GM21786 (cell line): Measurements from ENCODE around the gene RWDD4.
"Not testable (repeated sequence)": the region's sequence is repeated elsewhere in the genome, so short reads cannot be mapped to it uniquely, and the experiment has no call there.

Experiments used
- ATAC-seq: cut with Tn5 transposase; IDR thresholded peaks from one replicate; pipeline ENCODE4 v1.9.1; 2021; ENCODE audit not compliant: unreplicated experiment

Gene RWDD4

DNA sequence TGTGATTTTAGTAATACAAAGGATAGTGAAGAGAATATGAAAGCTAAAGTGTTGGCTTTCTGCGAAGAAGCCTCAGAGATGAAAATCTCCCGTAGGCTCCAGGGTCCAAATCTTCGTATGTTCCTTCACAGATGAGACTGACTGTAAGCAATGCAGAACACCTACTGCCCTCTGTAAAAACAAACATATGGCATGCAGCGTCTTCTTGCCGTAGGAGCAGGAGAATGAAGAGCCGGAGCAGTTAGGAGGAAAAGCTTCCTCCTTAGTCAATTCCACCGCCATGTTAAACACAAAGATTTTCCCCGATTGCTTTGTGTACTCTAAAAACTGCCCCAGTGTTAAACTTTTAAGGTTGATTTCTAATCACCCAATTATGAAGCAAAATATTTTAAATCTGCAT is 22.5 kb downstream of the RWDD4 start:
- ATAC-seq, result no peak

DNA sequence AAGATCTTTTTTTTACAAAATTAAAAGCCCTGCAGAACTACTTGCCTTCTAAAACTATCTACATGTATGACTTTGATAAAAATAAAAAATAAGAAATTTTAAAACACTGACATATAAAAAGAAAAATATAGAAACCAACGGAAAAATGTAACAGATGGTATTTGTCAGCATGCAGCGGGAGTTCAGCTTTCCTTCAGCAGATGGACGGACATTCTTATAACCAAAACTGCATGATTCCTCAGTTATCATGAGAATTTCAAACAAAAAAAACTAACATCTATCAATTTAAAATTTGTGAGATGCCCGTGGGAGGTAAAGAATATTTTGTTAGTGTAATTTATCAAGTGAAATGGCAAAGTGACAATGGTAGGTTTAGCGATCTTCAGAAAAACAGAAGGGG is 23.2 kb downstream of the RWDD4 start:
- ATAC-seq, result no peak

DNA sequence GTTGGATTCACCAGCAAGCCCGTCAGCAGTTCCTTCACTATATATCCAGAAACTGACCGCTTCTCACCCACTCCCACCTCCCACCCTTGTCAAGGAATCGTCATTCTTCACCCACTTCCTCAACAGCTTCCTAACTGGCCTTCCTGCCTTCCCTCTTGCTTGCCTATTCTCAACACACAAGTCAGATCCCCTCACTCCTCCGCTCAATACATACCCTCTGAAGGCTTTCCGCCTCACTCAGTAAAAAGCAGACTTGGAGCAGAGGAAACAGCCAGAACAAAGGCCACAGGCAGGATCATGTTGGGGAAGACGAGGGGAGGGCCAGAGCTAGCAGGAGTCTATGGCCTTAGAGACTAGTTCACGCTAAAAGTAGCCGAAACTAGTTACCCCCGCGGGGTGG is 23.7 kb downstream of the RWDD4 start:
- no peak for ATAC-seq

DNA sequence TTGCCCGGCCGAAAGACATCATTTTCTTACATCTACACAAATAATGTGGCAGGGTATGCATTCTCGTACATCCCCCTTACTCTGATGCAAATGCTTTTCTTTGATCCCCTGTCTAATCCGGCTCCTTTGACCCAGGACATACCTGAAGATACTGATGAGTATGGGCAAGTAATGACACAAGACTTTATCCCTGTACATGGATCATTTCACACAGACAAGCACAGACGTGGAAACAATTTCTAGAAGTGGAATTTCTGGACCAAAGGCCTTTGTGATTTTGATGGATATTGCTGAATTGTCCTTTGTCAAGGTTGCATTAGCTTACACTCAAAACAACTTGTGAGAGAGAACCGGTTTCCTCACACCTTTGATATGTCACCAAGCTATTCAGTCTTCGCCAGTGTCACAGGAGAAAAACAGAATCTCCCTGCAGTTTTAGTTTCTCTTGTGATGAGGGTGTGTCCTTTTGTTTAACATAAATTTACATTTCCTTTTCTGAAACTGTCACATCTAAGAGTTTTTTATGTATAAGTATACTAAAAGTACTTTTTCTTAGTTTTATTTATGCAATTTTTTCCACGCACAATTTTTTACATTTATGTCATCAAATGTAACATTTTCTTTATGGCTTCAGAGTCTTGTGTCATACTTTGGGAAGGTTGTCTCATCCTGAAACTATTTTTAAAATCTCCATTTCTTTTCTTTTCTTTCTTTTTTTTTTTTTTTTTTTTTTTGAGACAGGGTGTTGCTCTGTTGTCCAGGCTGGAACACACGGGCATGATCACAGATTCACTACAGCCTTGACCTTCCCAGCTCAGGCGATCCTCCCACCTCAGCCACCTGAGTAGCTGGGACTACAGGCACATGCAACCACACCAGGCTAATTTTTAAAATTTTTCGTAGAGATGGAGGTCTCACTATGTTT is 25.2 kb downstream of the RWDD4 start:
- no peak for ATAC-seq

DNA sequence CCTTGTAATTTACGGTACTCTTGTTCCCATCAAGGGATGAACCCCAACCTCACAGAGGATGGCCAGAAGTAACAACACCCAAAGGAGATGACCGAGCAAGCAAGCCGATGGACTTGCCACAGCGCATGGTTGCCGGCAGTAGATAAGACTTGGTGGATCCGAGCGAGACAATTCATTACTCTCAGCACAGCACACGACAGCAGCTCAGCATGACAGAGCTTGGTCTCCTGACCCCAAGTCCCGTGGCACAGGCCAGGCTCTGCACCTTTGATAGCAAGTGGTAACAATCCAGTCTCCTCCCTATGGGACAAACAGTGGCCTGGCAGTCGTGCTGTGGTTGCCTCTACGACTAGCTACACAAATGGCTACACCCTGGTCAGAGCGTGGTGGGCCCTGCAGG is 26.3 kb downstream of the RWDD4 start:
- no peak for ATAC-seq

DNA sequence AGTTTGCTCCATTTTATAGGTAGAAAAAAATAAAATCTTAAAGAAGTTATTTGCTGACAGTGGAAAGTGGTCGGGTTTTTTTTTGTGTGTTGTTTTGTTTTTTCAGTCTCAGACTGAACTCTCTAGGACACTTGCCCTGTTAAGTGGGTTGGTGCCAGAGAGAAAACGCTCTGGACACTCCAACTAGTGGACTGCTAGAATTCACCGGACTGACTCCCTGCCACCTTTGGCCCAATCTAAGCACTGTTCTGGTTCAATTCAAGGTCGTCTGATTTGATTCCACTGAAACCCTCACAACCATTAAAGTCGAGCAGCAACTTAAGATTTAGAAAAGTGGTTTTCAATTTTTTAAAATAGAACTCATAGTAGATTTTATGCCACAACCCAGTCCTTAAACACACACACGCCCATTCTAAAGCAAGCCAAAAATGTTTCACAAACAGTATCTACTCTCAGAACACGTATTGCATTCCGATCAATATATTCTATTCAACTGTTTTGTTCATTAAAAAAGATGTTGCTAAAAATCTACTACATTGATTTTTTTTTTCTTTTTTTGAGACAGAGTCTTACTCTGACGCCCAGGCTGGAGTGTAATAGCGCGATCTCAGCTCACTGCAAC is 27.3 kb downstream of the RWDD4 start:
- no peak for ATAC-seq

DNA sequence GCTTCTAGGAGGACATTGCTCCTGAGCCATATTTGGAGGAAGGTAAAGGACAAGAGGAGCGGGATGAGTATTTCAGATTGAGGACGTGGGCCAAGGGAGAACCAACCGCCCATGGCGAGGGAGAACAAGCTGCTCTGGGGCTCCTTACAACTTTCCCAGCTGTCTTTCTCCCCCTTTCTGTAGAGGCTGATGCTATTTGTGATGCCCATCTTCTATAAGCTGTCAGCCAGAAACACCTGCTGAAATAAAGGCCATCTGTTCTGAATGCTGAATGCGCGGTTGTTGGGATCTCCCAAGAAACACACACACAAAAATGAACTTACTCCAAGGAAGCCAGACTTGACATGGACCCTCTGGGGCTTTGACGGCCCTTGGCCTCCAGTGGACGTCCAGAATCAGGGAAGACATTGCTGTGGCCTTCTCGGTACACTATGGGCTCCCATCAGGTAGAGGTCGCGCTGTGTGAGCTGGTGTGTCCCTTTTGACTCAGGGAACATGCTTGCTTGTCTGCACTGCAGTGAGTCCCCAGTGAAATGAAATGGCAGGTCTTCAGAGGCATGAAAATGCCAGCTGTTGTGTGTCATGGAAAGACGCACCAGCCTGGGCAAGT is 30.9 kb downstream of the RWDD4 start:
- ATAC-seq, result no peak

DNA sequence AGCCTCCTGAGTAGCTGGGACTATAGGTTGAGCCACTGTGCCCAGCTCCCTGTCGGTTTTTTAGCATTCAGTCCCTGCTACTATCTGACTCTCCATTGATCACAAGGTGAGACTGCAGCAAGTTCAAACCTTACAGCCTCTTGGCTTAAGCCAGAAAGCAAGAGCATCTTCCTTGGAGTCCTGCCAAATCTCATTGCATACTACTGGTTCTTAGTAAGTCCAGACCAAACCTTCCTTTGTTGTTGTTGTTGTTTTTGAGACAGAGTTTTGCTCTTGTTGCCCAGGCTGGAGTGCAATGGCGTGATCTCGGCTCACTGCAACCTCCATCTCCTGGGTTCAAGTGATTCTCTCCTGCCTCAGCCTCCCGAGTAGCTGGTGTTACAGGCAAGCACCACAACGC is 31.7 kb downstream of the RWDD4 start:
- ATAC-seq, result not testable (repeated sequence)

DNA sequence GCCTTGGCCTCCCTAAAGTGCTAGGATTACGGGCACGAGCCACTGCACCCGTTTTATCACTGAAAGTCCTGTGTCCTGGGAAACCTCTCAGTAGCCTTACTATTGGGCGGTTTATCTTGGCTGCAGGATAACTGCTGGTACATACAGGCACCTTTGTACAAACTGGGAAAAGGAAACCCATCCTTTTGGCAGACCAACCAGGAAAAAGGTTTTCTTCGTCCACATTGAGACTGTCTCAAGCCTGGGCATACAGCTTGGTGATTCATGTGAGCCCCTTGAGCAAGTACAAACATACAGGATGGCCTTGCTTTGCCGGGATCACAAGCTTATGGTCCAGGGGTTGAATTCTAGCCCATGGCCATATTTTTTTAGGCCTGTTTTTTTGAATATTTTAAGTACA is 32.8 kb downstream of the RWDD4 start:
- no peak for ATAC-seq

DNA sequence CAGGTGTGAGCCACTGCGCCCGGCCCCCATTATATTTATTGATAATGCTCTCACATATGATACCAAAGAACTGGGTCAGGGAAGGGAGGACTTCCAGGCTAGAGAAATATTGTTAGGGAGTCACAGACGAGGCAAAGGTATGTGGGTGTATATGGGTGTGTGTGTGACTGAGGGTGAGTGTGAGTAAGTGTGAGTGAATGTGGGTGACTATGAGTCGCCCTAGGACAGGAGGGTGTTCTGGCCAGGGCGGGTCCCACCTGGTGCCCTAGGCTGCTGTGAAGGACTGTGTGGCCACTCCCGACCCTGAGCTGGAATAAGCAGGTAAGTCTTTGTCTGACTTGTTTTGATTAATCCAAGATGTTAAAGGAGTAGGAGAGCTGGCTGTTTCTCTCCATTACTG is 34.4 kb downstream of the RWDD4 start:
- ATAC-seq, result no peak

DNA sequence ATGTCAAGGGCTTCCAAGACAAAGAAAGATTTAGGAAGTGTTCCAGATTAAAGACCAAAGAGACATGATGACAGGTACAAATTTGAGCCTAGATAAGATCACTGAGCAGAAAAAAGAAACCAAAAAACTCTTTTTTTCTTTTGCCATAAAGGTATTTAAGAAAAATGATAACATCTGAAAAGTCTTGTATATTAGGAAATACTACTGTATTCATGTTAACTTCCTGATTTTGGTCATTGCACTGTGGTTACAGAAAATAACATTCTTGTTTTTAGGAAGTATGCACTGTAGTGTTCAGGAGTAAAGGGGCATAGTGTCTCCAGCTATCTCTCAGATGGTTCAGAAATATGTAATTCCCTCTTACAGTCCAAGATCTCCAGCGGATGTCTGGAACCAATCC is 37.1 kb downstream of the RWDD4 start:
- no peak for ATAC-seq

DNA sequence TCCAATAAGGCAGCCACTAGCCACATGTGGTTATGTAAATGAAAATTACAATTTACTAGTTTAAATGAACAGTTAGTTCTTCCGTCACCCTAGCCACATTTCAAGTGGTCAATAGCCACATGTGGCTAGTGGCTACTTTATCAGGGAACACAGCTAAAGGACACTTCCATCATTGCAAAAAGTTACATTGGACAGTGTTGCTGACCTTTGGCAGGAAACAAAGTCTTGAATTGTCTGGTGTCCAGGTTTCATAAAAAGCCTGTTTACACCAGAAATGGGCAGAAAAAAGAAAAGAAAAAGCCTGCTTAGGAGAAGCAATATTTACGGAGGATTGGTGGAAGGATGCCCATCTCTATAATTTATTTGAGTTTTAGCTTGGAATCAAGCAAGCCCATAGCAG is 38.6 kb downstream of the RWDD4 start:
- ATAC-seq, result no peak

DNA sequence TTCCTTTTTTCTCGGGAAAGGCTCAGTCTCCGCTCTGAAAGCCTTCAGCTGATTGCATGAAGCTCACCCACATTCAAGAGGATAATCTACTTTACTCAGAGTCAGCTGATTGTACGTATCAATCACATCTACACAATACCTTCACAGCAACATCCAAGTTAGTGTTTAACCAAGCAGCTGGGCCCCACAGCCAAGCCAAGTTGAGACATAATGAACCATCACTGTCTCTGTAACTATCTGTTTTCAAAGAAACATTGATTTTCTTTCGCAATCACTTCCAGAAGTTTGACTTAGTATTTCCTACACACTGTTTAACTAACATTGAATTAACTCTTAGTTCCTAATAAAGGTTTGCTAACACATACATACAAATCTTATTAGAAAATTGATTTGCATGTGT is 40.3 kb downstream of the RWDD4 start:
- no peak for ATAC-seq

DNA sequence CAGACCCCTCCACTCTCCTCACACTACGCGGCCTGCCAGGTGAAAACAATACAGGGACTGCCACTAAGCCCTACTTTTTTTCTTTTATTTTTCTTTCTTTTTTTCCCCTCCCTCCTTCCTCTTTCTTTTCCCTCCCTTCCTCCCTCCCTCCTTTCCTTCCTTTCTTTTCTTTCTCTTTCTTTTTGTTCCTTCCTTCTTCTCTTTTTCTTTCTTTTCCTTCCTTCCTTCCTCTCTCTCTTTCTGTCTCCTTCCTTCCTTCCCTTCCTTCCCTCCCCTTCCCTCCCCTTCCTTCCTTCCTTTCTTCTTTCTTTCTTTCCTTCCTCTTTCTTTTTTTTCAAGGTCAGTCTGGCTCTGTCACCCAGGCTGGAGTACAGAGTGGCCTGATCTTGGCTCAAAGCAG is 41.9 kb downstream of the RWDD4 start:
- no peak for ATAC-seq

DNA sequence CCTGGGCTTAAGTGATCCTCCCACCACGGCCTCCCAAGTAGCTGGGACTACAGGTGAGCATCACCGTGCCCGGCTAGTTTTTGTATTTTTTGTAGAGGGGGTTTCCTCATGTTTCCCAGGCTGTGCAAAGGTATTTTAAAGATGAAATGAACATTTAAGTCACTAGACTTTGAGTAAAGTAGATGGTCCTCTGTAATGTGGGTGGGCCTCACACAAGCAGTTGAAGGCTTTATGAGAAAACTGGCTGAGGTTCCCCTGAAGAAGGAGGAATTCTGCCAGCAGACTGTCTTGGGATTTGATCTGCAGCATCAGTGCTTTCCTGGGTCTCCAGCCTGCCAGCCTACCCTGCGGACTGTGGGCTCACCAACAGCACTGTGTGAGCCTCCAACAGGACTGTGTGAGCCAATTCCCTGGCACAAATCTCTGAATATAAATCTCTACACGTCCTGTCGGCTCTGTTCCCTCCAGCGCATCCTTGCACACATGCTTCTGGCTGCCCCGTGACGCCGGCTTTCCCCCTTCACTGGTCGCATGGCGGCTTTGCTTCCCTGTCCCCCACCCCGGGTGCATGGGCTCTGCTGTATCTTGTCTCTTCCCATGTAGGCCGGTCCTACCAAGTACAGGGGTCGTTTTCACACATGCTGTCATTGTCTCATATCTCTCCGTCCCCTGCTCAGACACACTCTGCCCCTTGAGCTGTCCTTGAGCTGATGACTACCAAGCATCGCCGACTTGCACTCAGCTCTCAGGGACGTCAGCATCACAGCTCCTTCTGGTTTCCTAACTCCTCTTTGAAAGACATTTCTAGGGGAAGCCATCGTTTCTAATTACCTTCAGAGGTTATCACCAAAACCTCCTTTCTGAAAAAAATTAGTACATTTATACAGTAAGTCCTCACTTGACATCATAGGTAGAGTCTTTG is 46.4 kb downstream of the RWDD4 start:
- no peak for ATAC-seq

DNA sequence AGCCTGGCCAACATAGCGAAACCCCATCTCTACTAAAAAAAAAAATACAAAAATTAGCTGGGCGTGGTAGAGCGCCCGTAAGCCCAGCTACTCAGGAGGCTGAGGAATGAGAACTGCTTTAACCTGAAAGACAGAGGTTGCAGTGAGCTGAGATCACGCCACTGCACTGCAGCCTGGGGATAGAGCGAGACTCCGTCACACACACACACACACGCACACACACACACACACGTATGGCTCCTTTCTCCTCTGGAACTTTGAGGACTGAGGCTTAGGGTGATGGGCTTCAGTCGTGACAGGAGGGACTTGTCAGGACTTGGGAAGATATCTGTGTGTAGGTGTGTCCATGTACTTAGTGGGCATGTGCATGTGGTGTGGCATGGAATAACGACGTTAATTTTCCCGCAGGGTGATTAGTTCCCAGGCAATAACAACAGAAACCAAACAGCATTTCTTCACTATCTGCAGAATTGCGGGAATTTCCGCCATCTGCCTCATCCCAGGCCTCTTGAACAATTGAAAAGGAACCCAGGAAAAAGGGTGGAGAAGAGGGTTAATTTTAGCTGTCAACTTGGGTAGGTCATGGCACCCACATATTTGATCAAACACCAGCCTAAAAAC is 47.7 kb downstream of the RWDD4 start:
- ATAC-seq, result no peak

DNA sequence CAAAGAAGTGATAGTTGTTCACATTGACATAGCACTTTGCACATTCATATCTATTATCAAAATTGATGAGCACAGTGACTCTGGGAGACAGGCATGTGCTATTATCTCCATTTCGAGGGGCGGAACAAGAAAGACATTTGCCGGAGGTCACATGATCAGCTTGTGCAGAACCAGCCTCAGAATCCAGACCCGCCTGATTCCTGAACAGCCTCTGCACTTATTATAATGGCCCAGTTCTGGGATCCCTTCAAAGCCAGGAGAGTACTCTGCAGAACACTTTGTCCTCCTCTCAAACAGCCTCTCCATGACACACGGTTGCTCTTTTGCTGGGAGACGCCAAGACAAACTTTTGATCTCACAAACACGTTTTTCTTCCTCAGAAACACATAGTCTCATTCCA is 48.4 kb downstream of the RWDD4 start:
- no peak for ATAC-seq

DNA sequence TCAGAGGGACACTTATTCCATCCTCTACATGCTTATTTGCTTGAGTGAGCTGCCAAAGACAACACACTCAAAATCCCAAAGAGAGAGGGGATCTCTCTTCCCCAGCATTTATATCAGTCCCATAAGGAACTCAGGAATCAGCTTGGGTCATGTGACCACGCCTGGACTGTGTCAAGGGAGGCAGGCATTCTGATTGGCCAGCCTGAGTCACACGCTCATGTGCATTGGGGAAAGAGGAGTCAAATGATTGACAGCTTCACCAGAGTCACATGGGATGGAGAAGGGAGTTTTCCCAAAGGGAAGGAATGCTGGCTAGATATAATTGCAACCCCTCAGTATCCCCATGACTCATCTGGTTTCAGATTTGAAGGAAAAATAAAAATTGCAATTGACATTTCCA is 49.0 kb downstream of the RWDD4 start:
- ATAC-seq, result no peak

DNA sequence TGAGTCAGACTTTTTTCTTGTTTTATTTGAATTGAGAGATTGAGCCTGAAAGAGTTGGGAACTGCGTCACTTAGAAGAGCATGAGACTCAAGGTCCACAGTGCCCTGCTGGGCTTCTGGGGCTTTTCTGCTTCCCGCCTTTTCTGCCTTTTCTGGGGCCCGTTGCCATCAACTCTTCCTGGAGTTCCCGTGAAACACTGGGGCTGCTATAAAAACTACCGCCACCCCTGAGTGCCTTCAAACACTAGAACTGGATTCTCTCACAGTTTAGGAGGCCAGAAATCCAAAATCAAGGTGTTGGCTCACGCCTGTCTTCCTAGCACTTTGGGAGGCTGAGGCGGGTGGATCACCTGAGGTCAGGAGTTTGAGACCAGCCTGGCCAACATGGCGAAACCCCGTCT is 49.8 kb downstream of the RWDD4 start:
- ATAC-seq, result no peak

DNA sequence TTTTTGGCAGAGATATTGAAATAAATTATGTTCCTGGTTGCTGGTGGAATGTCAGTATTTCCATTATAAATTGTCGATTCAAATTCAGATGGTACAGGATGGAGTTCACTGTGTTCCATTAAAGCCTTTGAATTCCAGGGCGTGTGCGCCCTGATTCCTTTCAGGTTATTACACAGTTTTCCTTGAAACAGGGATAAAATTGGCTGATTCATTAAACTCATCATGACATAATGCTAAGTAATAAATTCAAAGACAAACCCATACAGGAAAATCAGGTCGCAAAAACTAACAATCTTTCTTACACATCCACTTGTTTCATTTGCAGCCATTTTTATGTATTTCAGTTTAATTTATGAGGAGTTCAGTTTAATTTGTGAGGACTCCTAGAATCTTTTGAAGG is 51.1 kb downstream of the RWDD4 start:
- no peak for ATAC-seq

DNA sequence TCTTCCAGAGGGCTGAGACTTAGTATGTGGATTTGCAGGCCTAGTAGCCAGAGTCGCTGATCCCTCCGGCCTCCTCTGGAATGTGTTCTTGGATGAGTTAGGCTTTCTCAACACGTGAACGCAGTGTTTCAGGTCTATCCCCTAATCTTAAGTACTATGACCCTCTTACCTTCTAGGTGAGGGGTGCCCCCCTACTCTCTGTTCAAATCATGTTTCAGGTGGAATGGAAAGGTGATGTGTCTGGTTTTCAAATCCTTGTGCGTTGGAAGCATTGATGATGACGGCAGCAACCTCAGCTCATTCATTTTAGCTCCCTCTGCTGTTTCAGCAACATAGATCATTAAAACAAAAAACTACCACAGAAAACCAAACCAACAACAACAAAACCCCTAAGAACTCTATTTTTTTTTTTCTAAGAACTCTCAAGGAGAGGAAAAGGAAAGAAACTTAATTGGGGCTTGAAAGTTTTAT is 56.4 kb downstream of the RWDD4 start:
- ATAC-seq, result no peak
